Neural progenitor cell (in vitro differentiated cells): ENCODE measurements around the gene SLC9C1. TPM values are rescaled to one million over a fixed set of nuclear protein-coding genes. Genes with fewer than 3 reads are reported as not detected.
A peak's percentile ranks its signal among the peaks of the same experiment; 100 is the strongest.

Experiments
- DNase-seq: peaks from one replicate; pipeline ENCODE4 v3.0.0-alpha.2; 2016; ENCODE audit warnings: low spot score
- H2AFZ ChIP-seq: fragments of 200-600 bp; sonication (generic); replicated peaks from 2 replicates; pipeline ENCODE4 v1.6.1; 2016; ENCODE audit warnings: antibody characterized with exemption
- H3F3A ChIP-seq: fragments of 200-600 bp; sonication (generic); 2 replicates; pipeline ENCODE4 v1.6.1; 2016; ENCODE audit warnings: antibody characterized with exemption, low read depth
- H3K27ac ChIP-seq: fragments of 200-600 bp; sonication (generic); 2 replicates; pipeline ENCODE4 v1.5.1; 2016; ENCODE audit warnings: mild to moderate bottlenecking
- H3K27me3 ChIP-seq: fragments of 200-600 bp; sonication (generic); 2 replicates; pipeline ENCODE4 v1.6.1; 2016; ENCODE audit warnings: mild to moderate bottlenecking, moderate library complexity
- H3K36me3 ChIP-seq: fragments of 200-600 bp; sonication (generic); 2 replicates; pipeline ENCODE4 v1.5.1; 2016
- H3K4me1 ChIP-seq: fragments of 200-600 bp; sonication (generic); 2 replicates; pipeline ENCODE4 v1.6.1; 2016; ENCODE audit warnings: mixed run types
- H3K4me2 ChIP-seq: fragments of 200-600 bp; sonication (generic); 2 replicates; pipeline ENCODE4 v1.6.1; 2016
- H3K4me3 ChIP-seq: fragments of 200-600 bp; sonication (generic); 2 replicates; pipeline ENCODE4 v1.5.1; 2016
- H3K79me2 ChIP-seq: fragments of 200-600 bp; sonication (generic); 2 replicates; pipeline ENCODE4 v1.6.1; 2016; ENCODE audit warnings: low read depth
- H3K9ac ChIP-seq: fragments of 200-600 bp; sonication (generic); 2 replicates; pipeline ENCODE4 v1.6.1; 2016
- H3K9me3 ChIP-seq: fragments of 200-600 bp; sonication (generic); 2 replicates; pipeline ENCODE4 v1.5.1; 2016; ENCODE audit warnings: low read depth
- H4K20me1 ChIP-seq: fragments of 200-600 bp; sonication (generic); 2 replicates; pipeline ENCODE4 v1.6.1; 2016; ENCODE audit warnings: low read depth
- H3K27ac Mint-ChIP-seq: 3 replicates; pipeline ENCODE4 v1.8.0; 2021; ENCODE audit warnings: mixed read lengths
- H3K27me3 Mint-ChIP-seq: 2 replicates; pipeline ENCODE4 v1.8.0; 2022; ENCODE audit warnings: low read depth, mild to moderate bottlenecking, inconsistent platforms, moderate library complexity, mixed read lengths; ENCODE audit not compliant: insufficient read depth
- H3K36me3 Mint-ChIP-seq: 3 replicates; pipeline ENCODE4 v1.8.0; 2021; ENCODE audit warnings: mixed read lengths
- H3K4me1 Mint-ChIP-seq: 3 replicates; pipeline ENCODE4 v1.8.0; 2021; ENCODE audit warnings: mixed read lengths
- H3K4me3 Mint-ChIP-seq: 3 replicates; pipeline ENCODE4 v1.8.0; 2021; ENCODE audit warnings: mild to moderate bottlenecking, moderate library complexity, mixed read lengths
- H3K9me3 Mint-ChIP-seq: 3 replicates; pipeline ENCODE4 v1.8.0; 2020; ENCODE audit warnings: mixed read lengths
- EZH2 ChIP-seq: fragments of 200-600 bp; sonication (generic); IDR thresholded peaks from 2 replicates; pipeline ENCODE4 v1.6.1; 2017; ENCODE audit warnings: antibody characterized with exemption, mild to moderate bottlenecking, moderate library complexity
- EZH2phosphoT487 ChIP-seq: fragments of 200-600 bp; sonication (generic); IDR thresholded peaks from 2 replicates; pipeline ENCODE4 v1.6.1; 2017; ENCODE audit warnings: antibody characterized with exemption
- total RNA-seq: library from RNA; depleted of rRNA; stranded (reverse); fragments of >200 nt; gene quantifications from 2 replicates; pipeline ENCODE4 v1.2.3, GENCODE V29; 2015; ENCODE audit warnings: low replicate concordance
- TF ChIP-seq, protein P1 (sequence below): fragments of 200-600 bp; sonication (generic); IDR thresholded peaks from 2 replicates; pipeline ENCODE4 v1.5.1; 2017; ENCODE audit warnings: antibody characterized with exemption, mild to moderate bottlenecking

SLC9C1 gene
- total RNA-seq, 1 donor from 2014 or later = 1.3 TPM

DNA sequence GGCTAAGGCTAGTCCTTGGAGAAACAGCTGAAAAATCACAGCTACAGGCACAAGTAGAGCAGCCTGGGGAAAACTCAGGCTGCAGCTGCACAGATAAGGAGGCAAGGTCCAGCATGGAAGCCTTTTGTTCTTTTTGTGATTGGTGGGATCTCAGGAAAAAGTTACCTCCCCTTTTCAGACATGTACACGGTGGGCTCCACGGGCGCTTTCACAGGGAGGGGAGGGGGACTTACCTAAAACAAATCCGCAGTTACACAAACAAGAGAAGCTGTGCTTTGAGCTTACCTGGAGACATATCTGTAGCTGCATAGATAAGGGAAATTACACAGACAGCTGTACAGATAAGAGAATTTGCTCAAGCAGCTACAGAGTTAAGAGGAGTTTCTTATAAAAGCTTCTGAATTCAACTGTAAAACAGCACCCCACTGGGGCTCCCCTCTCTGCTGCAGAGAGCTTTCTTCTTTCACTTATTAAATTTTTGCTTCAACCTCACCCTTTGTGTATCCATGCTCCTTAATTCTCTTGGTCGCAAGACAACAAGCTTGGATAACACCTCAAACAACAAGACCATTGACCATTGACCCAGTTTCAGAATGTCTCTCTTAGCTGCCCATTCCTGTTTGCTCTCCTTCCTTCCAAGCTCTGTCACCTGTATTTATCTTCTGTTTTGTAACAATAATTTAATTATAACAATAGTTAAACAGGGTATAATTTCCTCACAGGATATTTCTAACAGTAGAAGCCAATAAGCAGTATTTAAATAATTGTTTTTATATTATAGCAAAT lies 28.0 kb upstream of the SLC9C1 start:
- Histone ChIP-seq H3K4me2 (peak overlapping the region; percentile 70), H3K4me3 (peak overlapping the region; percentile 28), H2AFZ (peak overlapping the region; percentile 96), H3K27me3 (no peaks in the 10 kb centered on the region), H3K36me3 (peaks cover 3% of the 10 kb centered on the region), H3K27ac (peak overlapping the region; percentile 62), H3K9me3 (peaks cover 8% of the 10 kb centered on the region), H3F3A (peaks cover 20% of the 10 kb centered on the region), H3K4me1 (peaks cover 40% of the 10 kb centered on the region), H4K20me1 (no peaks in the 10 kb centered on the region), H3K79me2 (no peaks in the 10 kb centered on the region), H3K9ac (no peak overlapping the region)
- TF ChIP-seq EZH2 (no peak), EZH2phosphoT487 (no peak)
- TF ChIP-seq, protein P1, sequence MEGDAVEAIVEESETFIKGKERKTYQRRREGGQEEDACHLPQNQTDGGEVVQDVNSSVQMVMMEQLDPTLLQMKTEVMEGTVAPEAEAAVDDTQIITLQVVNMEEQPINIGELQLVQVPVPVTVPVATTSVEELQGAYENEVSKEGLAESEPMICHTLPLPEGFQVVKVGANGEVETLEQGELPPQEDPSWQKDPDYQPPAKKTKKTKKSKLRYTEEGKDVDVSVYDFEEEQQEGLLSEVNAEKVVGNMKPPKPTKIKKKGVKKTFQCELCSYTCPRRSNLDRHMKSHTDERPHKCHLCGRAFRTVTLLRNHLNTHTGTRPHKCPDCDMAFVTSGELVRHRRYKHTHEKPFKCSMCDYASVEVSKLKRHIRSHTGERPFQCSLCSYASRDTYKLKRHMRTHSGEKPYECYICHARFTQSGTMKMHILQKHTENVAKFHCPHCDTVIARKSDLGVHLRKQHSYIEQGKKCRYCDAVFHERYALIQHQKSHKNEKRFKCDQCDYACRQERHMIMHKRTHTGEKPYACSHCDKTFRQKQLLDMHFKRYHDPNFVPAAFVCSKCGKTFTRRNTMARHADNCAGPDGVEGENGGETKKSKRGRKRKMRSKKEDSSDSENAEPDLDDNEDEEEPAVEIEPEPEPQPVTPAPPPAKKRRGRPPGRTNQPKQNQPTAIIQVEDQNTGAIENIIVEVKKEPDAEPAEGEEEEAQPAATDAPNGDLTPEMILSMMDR = no peak
- Mint-ChIP-seq H3K4me1 (peaks cover 24% of the 10 kb centered on the region), H3K36me3 (no peaks in the 10 kb centered on the region), H3K27ac (peak overlapping the region; percentile 33), H3K27me3 (peaks cover 3% of the 10 kb centered on the region), H3K9me3 (peaks cover 8% of the 10 kb centered on the region), H3K4me3 (peak overlapping the region; percentile 47)
- peak; percentile 66 for DNase-seq

DNA sequence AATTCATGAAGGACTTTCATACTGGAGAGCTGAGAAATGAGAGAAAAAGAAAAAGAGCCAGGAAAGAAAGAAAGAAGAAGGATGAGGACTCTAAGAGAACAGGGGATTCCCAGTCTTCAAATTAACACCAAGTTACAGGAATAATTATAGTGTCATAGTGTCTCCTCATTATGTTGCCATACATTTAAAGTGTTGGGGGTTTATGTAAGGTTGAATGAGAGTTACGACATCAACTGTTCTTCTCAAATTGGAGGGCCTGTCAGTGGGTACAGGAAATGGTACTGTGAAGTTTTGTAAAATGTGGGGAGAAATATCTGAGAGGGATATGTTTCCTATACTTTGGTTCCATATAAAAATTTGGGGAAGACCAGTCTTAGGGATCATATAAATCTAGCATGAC lies 26.7 kb upstream of the SLC9C1 start:
- H3K4me1 Mint-ChIP-seq = peaks cover 24% of the 10 kb centered on the region
- no peak overlapping the region for H3K27ac Mint-ChIP-seq
- Histone ChIP-seq H2AFZ (no peak overlapping the region), H3K9me3 (peaks cover 13% of the 10 kb centered on the region), H4K20me1 (no peaks in the 10 kb centered on the region), H3K4me2 (peak overlapping the region; percentile 2), H3K9ac (no peak overlapping the region), H3K27me3 (no peaks in the 10 kb centered on the region), H3F3A (peaks cover 20% of the 10 kb centered on the region), H3K36me3 (peaks cover 10% of the 10 kb centered on the region), H3K79me2 (no peaks in the 10 kb centered on the region), H3K4me3 (no peak overlapping the region), H3K4me1 (peaks cover 36% of the 10 kb centered on the region), H3K27ac (peak overlapping the region; percentile 4)
- no peaks in the 10 kb centered on the region for H3K36me3 Mint-ChIP-seq
- no peak overlapping the region for H3K4me3 Mint-ChIP-seq
- peaks cover 12% of the 10 kb centered on the region for H3K9me3 Mint-ChIP-seq
- no peak for DNase-seq
- peaks cover 3% of the 10 kb centered on the region for H3K27me3 Mint-ChIP-seq
- no peak for TF ChIP-seq EZH2phosphoT487
- TF ChIP-seq, protein P1 = no peak
- no peak for TF ChIP-seq EZH2

DNA sequence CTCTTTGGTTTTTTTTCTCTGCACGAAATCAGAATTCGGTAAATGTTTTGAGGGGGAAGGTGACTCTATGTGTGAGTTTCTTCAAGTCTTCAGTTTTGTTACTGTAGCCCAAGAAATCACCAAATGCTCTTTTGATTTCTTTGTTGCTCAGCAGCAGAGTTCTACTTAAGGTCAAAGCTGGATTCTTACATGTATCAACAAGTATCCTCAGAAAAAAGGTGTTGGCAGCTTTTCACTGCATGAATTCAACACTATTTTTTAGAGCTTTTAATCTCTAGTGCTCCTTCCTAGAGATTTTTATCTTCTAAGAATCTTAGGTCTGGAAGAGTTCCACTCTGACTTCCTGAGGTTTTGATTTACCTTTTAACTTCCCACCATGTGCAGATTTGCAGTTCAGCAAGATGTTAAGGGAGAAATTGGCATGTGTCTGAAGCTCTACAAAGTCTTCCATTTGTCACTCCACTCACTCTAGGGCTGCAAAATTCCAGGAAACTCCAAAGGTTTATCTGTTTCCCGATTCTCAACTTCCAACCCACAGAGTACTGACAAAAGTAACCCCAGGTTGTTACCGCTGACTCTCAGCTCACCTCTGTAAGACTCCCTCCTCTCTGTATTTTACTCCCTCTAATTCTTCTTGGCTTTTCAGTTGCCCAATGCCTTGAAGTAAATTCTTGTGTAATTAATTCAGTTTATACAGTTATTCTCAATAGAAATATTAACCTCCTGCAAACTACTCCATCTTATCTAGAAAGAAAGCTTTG lies 25.7 kb upstream of the SLC9C1 start:
- no peaks in the 10 kb centered on the region for H3K27me3 ChIP-seq
- peaks cover 2% of the 10 kb centered on the region for H3K36me3 Mint-ChIP-seq
- H3K4me1 ChIP-seq = peaks cover 36% of the 10 kb centered on the region
- H3K27ac Mint-ChIP-seq = no peak overlapping the region
- no peak for DNase-seq
- no peak overlapping the region for H3K4me3 Mint-ChIP-seq
- peaks cover 20% of the 10 kb centered on the region for H3K9me3 ChIP-seq
- TF ChIP-seq EZH2 (no peak), EZH2phosphoT487 (no peak)
- TF ChIP-seq, protein P1 = no peak
- H3K36me3 ChIP-seq = peaks cover 10% of the 10 kb centered on the region
- peaks cover 17% of the 10 kb centered on the region for H3K9me3 Mint-ChIP-seq
- H3K27me3 Mint-ChIP-seq = peaks cover 3% of the 10 kb centered on the region
- peaks cover 24% of the 10 kb centered on the region for H3K4me1 Mint-ChIP-seq
- no peak overlapping the region for H3K9ac ChIP-seq
- H3K4me3 ChIP-seq = no peak overlapping the region
- peak overlapping the region; percentile 56 for H3K27ac ChIP-seq
- no peaks in the 10 kb centered on the region for H3K79me2 ChIP-seq
- peak overlapping the region; percentile 29 for H3K4me2 ChIP-seq
- H4K20me1 ChIP-seq = no peaks in the 10 kb centered on the region
- H3F3A ChIP-seq = peaks cover 20% of the 10 kb centered on the region
- H2AFZ ChIP-seq = peak overlapping the region; percentile 92
